Cardiac septum (tissue), 1 donor: ENCODE results near the gene UBTD1. TPM values are rescaled to one million over a fixed set of nuclear protein-coding genes. Genes with fewer than 3 reads are reported as not detected.

Source experiments
- DNase-seq: peaks from one replicate; pipeline ENCODE4 v3.0.0-alpha.2; 2020; ENCODE audit warnings: low spot score
- intact Hi-C: fragments of 100-400 bp; cut with DNase I; formaldehyde crosslinking; loops from one replicate; pipeline ENCODE4 v1.14.0; 2022
- total RNA-seq: library from RNA; stranded (reverse); fragmentation: NEBNext Ultra II Directional; extraction: Animal tissue kit (Norgen Biotek cat#: 25700); gene quantifications from one replicate; pipeline ENCODE4 v1.2.1, GENCODE V29; 2021
- donor health status: DM: no; HTN: no; CAD: no.

The UBTD1 gene
- total RNA-seq, 1 donor from 2014 or later, result 25.5 TPM

DNA sequence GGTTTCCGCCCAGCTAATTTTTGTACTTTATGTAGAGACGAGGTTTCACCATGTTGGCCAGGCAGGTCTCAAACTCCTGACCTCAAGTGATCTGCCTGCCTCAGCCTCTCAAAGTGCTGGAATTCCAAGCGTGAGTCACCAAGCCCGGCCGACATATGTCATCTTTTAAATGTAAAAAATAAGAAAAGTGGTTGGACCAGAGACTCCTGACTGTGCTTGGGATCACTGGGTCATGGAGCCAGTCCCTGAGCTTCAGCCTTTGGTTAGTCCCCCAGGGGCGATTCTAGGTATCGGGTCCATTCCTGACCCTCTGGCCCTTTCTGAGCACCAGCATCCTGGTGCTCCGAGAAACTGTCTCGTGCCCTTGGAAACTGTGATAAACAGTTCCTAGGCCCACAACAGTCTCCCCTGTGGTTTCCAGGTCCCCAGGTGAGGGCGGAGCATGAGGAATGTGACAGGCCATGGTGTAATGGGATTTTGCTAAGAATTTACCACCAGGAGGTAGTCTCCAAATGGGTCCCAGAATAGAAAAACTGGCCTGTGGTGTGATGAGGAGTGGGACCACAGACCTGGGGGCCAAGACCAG is 32.8 kb downstream of the UBTD1 start:
- no peak for DNase-seq
- intact Hi-C loops, result no loop called here

DNA sequence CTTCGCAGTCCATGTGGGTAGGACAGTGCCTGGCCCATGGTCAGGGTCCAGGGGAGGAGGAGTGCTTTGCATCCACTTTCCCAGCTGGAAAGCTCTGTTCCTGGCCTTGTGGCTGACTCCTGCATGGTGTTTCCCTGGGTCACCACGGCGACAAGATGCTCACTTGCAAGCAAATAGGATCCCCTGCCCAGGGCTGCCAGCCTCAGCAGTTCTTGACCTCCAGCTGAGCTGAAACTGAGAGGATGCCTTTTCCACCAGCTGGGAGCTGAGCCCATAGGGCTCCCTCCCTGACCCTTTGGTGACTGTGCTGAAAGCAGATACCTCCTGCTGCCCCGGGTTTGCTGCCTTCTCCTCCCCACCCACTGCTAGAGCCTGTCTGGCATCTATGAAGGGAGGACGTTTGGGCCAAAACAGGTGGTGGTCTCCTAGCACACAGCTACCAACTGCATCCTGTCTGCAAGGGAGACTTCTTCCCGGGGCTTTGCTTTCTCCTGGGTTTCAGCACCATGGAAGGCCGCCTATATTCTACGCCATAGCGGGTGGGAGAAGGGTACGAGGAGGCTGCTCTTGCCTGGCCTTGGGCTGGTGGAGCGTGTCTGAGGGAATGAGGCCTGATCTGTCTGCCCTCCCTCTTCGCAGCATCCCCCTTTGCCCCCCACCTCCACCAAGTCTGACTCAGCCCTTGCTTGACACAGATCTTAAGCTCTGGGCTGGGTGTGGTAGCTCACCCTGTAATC is 34.4 kb downstream of the UBTD1 start:
- no peak for DNase-seq
- intact Hi-C loops, result no loop called here

GRCh38 chr10:97533888-97534287 is 35.2 kb downstream of the UBTD1 start:
- no peak for DNase-seq

DNA sequence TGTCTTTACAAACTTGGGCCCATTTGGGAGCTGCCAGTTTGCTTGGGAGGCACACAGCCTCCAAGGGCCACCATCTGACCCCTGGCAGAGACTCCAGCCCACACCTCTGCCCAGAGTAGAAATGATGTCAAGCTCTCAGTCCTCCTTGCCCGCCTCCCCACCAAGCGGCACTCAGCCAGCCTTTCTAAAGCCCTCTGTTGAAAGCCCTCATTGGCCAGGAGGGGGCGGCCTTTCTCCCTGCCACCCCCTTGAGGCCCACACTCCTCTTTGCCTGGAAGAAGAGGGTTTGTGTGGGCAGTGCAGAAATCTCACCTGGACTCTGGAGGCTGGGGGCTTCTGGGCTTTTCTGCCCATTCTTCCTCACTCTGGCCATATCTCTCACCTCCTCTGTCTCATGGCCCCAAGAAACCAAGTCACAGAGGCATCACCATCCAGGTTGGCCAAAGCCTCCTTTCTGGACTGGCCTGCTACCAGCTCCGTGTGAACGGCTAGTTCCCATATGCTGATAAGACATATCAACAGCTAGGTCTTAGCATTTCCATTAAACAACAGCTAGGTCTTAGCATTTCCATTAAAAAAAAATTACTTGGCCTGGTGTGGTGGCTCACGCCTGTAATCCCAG is 36.1 kb downstream of the UBTD1 start:
- intact Hi-C loops, result no loop called here
- no peak for DNase-seq

More at GRCh38 chr10:97533888-97534287, 35.2 kb downstream of the UBTD1 start:
- intact Hi-C loops, result no loop called here

DNA sequence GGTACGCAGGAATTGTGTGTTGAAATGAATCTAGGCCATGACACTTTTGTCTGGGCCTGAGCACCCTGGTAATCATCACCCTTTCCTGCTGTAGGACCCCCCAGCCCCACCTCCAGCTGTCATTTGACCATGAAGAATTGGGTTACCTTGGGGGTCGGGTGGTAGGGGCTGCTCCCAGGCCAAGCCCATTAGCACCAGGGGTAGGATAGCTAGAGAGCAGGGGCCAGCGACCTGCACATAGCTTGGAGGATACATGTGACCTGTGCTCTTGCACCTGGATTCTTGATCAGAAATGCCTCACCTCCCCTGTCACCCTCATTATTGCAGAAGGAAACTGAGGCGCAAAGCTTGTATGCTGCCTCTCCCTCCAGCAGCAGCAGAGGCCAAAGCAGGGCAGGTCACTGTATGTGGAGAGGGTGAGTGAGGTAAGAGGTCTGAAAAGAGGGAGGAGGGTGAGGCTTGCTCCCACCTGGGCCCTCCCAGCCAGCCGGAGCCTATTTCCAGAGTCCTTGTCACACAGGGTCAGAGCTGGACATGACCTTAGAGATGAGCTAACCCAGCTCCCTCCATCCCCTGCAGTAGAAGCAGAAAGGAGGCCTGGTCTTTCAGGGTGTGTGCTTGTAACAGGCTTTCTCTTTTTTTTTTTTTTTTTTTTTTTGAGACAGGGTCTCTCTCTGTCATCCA is 38.6 kb downstream of the UBTD1 start:
- intact Hi-C loops, result no loop called here
- DNase-seq, result no peak

- intact Hi-C loops, result no loop called here
Observed at GRCh38 chr10:97538411-97538810, 39.7 kb downstream of the UBTD1 start.

DNA sequence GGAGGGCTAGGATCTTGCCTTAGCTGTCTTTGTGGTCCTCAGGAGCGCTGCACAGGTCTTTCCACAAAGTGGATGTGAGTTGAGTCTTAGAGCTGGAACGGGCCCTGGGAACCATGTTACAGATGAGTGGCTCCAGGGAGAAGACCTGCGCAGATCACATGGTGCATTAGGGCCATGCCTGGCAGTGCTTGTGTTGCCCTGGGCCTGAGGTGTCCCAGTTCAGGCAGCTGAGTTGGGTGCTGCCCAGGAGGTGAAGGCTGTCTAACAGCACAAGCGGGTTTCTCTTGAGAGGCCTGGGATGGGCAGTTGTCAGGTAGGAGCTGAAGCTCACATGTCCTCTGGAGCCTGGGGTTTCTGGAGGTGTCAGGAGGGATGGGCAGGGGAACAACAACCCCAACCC is 40.1 kb downstream of the UBTD1 start:
- intact Hi-C loops, result no loop called here
- no peak for DNase-seq

More at GRCh38 chr10:97538411-97538810, 39.7 kb downstream of the UBTD1 start:
- DNase-seq, result peak; percentile 22

- intact Hi-C loops, result no loop called here
Observed at GRCh38 chr10:97539523-97540200, 40.9 kb downstream of the UBTD1 start.

GRCh38 chr10:97540669-97541500 is 42.2 kb downstream of the UBTD1 start:
- DNase-seq, result peak; percentile 67
- intact Hi-C loops, result no loop called here

More at GRCh38 chr10:97539523-97540200, 40.9 kb downstream of the UBTD1 start:
- DNase-seq, result peak; percentile 76

DNA sequence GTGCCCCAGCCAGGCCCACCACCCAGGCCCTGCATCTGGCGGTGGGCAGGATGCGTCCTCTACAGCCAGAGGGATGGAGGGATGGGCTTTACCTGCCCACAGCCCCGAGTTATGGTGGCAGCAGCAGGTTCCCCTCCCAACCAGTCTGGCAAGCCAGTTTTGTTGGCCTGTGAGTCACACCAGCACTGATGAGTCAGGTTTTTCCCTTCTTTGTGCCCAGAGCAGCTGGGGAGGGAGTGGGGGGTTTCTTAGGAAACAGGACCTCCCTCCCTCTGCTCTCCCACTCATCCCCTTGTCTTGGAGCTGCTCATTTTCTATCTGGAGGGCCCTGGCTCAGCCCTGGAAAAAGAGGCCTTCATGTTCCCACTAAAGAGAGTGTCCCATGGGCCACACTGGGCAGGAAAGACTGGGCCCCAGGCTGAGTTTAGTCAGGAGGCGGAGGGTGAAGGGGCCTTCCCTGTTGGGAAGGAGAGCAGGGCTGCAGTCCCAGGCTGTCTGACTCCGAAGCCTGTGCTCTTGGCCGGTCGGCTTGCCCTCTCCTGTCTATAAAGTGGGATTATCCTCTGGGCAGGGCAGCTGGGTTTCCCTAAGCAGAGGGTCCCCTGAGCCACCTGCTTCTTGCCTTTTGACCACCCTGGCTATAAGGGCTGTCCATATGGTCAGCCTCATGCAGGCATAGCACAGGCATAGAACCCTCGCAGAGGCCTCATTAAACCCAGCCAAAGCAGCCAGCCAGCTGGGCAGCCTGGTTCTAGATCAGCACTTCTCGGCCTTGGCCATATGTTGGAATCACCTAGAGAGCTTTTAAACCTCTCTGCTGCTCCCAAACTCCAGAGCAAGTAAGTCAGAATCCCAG is 43.7 kb downstream of the UBTD1 start:
- peak; percentile 83 for DNase-seq
- intact Hi-C loops, result loop anchor here (2.0 kb wide), 1 partner anchor 44 kb away; the partner anchor contains the start of genes MMS19 and UBTD1

- intact Hi-C loops, result loop anchor here (2.0 kb wide), 1 partner anchor 44 kb away; the partner anchor contains the start of genes MMS19 and UBTD1
- peak; percentile 94 for DNase-seq
Observed at GRCh38 chr10:97543025-97543546, 44.4 kb downstream of the UBTD1 start.

DNA sequence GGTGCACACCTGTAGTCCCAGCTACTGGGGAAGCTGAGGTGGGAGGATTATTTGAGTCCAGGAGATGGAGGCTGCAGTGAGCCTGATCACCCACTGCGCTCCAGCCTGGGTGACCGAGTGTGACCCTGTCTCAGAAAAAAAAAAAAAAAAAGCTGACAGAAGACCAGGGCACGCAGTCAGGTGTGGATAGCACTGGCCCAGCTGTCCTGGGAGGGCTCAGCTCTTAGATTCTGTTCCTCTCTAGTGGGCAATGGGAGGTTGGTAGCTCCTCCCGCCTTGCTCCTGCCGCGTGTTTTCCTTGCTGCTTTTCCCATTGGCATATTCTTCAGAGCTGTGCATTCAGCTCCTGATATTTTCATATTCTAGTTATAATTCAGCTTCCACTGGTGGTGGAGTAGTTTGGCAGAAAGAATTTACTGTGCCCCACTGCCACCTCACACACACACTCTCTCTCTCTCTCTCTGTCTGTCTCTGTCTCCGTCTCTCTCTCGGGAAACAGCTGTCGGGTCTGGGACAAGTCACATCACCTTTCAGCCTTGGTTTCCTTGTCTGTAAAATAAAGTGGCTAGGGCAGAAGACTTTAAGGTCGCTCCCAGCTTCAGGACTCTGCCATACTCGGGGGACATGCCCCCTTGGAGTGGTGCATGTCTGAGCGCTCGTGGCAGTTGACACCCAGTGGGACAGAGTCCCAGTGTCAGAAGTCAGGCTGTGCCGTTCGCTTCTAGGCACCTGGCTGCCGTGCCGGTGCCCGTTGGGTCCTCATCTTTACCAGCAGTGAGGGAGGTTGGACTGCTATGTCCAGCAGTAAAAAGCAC is 47.9 kb downstream of the UBTD1 start:
- intact Hi-C loops, result no loop called here
- peak; percentile 41 for DNase-seq

DNA sequence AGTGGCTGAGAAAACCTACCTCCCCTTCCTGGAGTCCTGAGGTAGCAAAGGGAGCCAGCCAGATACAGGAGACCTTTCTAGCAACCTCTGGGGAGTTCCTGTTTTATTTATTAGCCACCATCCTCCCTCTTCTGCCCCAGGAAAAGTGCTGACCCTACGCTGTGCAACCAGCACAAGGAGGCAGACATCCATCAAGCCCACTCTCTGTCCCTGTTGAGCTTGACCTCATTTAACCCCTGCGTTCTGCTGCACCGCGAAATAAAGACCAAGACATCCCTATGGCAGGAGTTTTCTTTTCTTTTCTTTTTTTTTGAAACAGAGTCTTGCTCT is 48.5 kb downstream of the UBTD1 start:
- intact Hi-C loops, result no loop called here
- DNase-seq, result no peak

DNA sequence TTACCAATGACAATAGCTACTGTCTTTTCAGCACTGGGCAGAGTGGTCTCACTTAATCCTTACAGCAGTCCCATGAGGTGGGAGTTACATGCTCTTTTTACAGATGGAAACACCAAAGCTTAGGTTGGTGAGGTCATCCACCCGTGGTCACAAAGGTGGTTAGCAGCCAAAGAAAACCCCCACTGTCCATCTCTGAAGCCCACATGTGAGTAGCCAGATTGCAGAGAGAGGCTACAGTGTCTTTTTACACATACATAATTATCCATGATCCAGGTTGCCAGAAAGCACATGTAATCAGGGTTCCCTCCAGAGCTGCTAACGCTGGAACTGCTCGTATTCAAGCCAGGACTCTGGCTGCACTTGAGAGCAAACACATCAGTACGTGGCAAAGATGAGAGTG is 49.2 kb downstream of the UBTD1 start:
- peak; percentile 72 for DNase-seq
- intact Hi-C loops, result no loop called here

DNA sequence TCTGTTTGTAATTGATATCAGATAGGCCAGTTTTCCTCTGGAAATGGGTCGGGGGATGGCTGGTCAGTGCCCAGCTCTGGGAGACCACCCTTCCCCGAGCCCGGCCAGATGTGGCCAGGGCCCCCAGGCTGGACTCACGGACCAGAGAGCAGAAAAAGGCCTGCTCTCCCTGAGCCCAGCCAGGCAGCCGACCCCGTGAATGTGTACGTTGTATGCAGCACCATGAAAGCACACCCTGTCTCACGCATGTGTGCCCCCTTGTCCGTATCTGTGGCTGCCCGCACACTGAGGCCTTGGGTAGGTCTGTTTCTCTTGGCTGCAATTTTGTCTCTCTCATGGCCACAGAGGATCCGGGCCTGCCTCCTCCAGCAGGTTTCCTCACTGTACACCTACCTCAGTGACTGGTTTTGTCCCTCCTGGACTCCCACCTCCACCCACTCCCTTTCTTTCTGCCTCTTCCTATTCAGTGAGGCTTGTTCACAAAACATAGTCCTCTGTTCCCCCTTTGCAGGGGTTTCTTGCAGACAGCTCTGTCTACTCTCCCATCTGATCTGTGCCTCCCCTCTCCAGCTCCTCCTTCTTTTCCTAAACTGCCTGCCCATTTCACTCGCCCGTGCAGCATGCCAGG is 50.2 kb downstream of the UBTD1 start:
- peak; percentile 50 for DNase-seq
- intact Hi-C loops, result no loop called here

DNA sequence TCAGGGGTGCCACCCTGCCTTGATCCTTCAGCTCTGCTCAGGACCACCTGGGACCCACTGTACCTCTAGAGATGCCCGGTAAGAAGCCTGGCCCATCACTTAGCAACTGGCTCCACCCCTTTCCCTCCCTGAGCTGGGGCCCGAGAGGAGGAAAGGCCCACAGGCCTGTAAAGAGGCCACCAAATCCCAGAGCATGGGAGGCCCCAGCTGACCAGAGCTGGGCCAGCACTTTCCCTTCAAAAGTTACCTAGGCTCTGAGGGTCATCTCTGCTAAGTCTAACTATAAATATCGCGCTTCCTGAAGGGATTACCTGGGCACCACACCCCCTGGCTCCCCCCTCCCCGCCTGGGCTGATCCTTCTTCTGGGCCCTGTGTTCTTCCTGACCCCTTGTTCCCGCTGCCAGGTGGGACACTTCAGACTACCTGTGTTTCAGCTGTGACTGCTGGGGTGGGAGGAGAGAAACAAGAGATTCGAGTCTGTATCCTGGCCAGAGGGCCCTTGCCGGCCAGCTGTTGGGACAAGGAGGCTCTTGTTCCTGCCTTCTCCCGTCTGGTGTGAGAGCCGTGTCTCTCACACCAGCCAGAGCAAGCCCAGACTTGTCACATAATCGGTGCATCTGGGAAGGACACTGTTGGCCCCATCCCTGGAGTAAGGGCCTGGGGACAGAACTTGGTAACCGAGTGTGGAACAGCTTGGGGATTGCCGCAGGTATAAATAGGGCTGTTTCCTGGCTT is 51.0 kb downstream of the UBTD1 start:
- intact Hi-C loops, result loop anchor here (10.0 kb wide), 1 partner anchor 145 kb away; the partner anchor contains the start of gene RRP12
- peak; percentile 71 for DNase-seq
